ENCODE measurements around the gene HEXB. TPM values are rescaled to one million over a fixed set of nuclear protein-coding genes. Genes with fewer than 3 reads are reported as not detected.

Gene HEXB
- total and polyA plus RNA-seq, 12 donors = 68.7 to 225 (median 111) TPM

DNA sequence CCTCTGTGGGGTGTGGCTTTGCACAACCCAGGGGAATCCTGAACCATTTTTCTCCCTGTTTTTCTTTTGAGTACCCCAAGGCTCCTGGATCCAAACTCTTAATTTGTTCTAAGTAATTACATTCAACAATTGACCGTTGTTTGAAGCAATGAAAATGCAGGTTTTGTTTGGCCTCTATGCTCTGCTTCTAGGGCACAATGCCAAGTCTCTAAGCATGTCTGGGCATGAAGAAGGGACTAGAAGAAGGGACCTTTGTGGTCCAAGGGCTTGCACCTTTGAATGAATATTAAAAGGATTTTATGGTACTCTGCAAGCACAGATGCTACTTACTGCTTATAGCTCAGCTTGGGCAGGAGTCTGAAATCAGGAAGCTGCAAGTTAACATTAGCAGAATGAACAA, 37.9 kb upstream of the HEXB start:
- ATAC-seq = no peak
- intact Hi-C loops (cut with DNase I) = loop anchor here in 9 of 10 donors (5.0 to 10.0 kb wide), 12 partner anchors 352 to 1055 kb away; no protein-coding TSS in a partner anchor
- H3K27me3 ChIP-seq = no peaks in the 10 kb centered on the region
- TF ChIP-seq, protein P1, sequence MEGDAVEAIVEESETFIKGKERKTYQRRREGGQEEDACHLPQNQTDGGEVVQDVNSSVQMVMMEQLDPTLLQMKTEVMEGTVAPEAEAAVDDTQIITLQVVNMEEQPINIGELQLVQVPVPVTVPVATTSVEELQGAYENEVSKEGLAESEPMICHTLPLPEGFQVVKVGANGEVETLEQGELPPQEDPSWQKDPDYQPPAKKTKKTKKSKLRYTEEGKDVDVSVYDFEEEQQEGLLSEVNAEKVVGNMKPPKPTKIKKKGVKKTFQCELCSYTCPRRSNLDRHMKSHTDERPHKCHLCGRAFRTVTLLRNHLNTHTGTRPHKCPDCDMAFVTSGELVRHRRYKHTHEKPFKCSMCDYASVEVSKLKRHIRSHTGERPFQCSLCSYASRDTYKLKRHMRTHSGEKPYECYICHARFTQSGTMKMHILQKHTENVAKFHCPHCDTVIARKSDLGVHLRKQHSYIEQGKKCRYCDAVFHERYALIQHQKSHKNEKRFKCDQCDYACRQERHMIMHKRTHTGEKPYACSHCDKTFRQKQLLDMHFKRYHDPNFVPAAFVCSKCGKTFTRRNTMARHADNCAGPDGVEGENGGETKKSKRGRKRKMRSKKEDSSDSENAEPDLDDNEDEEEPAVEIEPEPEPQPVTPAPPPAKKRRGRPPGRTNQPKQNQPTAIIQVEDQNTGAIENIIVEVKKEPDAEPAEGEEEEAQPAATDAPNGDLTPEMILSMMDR (IDR thresholded peaks at IDR 0.05) = no peak
- WGBS, 2 donors = 66 to 72% methylated on average over 1 of the region's 1 CpG
- no peak overlapping the region for H3K27ac ChIP-seq
- H3K9me3 ChIP-seq = no peaks in the 10 kb centered on the region
- H3K36me3 ChIP-seq = no peaks in the 10 kb centered on the region
- no peak for DNase-seq
- H3K4me1 ChIP-seq = peaks cover 5 to 35% (median 18%) of the 10 kb centered on the region in 9 donors
- H3K4me3 ChIP-seq = no peak overlapping the region

DNA sequence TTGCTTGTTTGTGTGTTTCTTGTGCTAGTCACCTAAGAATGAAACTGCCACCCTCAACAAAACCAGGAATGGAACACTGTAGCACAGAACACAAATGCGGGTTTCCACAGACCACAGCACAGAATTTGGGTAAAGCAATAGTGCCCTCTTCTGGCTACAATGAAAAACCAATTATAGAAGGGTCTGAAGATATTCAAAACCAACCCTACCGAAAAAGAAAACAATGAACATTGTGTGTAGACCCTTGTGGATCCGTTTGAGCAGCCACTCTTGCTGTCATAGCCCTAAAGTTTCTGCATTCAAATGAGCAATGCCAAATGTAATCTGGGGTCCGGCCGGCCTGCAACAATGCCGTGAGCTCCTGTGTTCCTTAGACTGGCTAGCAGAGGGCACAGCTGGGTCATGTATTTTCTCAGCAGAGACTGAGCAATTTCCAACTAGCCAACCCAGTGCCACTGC, 36.2 kb upstream of the HEXB start:
- intact Hi-C loops (cut with DNase I) = loop anchor here (1.0 to 10.0 kb wide), 14 partner anchors 354 to 1057 kb away; no protein-coding TSS in a partner anchor
- no peaks in the 10 kb centered on the region for H3K9me3 ChIP-seq
- H3K36me3 ChIP-seq = no peaks in the 10 kb centered on the region
- H3K4me1 ChIP-seq = peaks cover 0 to 17% (median 7%) of the 10 kb centered on the region in 9 donors
- H3K4me3 ChIP-seq = peak overlapping the region in 1 of 10 donors; percentile 25
- WGBS, 2 donors = 12 to 16% methylated on average over 6 of the region's 6 CpGs
- DNase-seq = no peak
- no peaks in the 10 kb centered on the region for H3K27me3 ChIP-seq
- TF ChIP-seq, protein P1 (IDR thresholded peaks at IDR 0.05) = peak; percentile 54 to 88 (median 77)
- ATAC-seq = peak; percentile 75 to 93 (median 90)
- H3K27ac ChIP-seq = no peak overlapping the region

DNA sequence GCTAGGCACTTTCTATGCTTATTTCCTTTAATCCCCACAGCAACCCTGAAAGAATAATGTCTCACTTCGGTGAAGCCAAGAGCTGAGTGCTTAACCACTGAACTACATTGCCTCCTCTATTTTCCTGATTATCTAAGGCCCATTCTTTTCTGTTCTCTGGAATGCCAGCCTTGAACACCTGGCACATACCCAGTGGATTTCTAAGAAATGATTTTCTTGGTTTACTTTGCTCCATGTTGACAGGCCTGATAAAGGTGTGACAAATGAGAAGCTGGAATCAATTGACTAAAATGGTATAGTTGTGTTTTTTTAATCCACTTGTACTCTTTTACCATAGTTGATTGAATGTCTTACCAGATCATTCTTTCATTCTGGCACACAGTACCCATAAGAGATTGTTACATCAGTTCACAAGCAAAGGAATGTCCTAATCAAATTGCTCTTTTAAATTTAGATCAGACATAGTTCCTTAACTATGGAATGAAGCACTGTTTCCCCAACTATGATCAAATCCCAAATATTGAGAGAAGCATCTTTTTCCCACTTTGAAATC, 35.5 kb upstream of the HEXB start:
- Histone ChIP-seq H3K4me3 (no peak overlapping the region), H3K27ac (no peak overlapping the region), H3K36me3 (no peaks in the 10 kb centered on the region), H3K9me3 (no peaks in the 10 kb centered on the region), H3K4me1 (peaks cover 0 to 11% (median 7%) of the 10 kb centered on the region in 9 donors), H3K27me3 (no peaks in the 10 kb centered on the region)
- TF ChIP-seq, protein P1 (IDR thresholded peaks at IDR 0.05) = no peak
- no peak for DNase-seq
- no peak for ATAC-seq
- intact Hi-C loops (cut with DNase I) = loop anchor here (2.0 to 10.0 kb wide), 13 partner anchors 355 to 1057 kb away; no protein-coding TSS in a partner anchor
- WGBS, 2 donors = 35 to 38% methylated on average over 1 of the region's 1 CpG

DNA sequence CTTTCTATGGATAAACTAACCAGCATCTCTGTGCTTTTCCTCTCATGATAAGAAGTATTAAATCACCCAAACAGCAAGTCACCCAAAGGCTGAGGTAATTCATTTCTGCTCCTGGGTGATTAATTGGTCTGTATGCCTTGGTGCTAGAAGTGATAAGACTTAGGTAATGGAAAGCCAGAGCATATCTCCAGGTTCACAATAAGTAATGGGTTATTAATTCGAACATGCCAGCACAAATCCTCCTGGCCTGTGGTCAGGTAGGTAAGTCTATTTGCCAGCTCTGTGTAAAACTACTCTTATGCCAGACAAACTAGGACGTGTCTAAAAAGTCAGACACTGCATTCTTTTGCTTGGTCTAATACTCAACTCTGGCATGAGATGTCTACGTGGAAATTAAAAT, 33.3 kb upstream of the HEXB start:
- no peaks in the 10 kb centered on the region for H3K9me3 ChIP-seq
- DNase-seq (no peak), ATAC-seq (no peak)
- H3K4me1 ChIP-seq = peaks cover 0 to 10% (median 7%) of the 10 kb centered on the region in 9 donors
- TF ChIP-seq, protein P1 (IDR thresholded peaks at IDR 0.05) = no peak
- H3K36me3 ChIP-seq = no peaks in the 10 kb centered on the region
- H3K27me3 ChIP-seq = no peaks in the 10 kb centered on the region
- H3K27ac ChIP-seq = no peak overlapping the region
- H3K4me3 ChIP-seq = no peak overlapping the region
- 88 to 94% methylated on average over 3 of the region's 3 CpGs for WGBS, 2 donors
- intact Hi-C loops (cut with DNase I) = loop anchor here in 2 of 10 donors (5.0 to 10.0 kb wide), 2 partner anchors 1057 to 1064 kb away; no protein-coding TSS in a partner anchor

Measured in heart right ventricle (tissue), 16 donors.